Stimulated activated CD8-positive, alpha-beta memory T cell treated with anti-CD3 and anti-CD28 coated beads, Interleukin-7, amount 100 ng/mL, for 48 hours (primary cell): ENCODE data around the gene RAP2A.
A peak's percentile ranks its signal among the peaks of the same experiment; 100 is the strongest.

Experiments
- DNase-seq, 2 donors: peaks; one replicate each; pipeline ENCODE4 v3.0.0-alpha.2; 2020; ENCODE audit warnings: low read depth in 1 of 2; ENCODE audit errors: extremely low read depth in 1 of 2

The RAP2A gene

DNA sequence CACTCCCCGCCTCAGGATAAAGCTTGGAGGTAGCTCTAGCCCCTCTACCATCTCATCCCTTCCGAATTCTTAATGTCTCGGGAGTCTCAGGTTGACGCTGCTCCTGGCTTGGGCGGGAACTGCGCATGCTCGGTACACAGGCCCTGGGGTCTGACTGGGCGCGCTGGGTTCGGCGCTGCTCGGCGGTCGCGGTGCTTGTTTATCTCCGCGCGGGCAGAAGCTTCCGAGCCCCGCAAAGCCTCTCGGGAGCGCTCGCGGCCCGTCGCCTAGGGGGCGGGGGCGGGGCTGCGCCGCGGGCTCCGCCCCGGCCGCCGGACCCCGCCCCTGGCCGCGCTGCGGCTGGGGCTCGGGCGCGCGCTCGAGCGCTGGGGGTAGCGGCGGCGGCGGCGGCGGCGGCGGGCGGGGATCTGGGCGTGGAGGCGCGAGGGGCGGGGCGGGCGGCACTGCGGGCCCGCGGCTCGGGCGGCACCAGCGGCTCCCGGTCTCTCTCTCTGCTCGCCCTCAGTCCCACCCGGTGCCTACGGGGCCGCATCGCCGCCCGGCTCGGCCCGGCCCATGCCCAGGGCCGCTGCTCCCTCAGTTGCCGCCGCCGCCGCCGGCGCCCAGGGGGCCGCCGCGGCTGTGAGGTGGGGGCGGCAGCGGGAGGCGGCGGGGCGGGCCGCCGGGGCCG is at the start of gene RAP2A:
TSS of gene RAP2A (plus strand) at position 443 of the 670 bp plus-strand sequence. CDS start 302 bp downstream, outside the sequence.
- peak; percentile 77 to 88 for DNase-seq

DNA sequence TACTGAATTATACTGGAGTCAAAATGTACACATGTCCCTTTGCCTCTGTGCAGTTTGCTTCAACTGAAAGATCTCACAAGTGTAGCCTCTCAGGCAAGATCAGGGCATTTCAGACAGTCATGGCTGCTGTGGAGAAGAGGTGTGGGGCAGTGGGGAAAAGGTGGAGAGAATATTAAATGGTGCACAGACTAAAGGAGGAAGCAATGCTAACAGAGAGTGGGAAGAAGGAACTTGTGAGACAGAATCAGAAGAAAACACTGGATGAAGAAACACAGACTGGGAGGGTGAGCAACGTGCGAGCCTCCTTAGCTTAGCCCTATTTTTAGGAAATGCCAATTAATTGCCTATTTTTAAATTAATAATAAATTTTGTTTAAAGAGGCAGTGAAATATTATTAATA is 49.6 kb upstream of the RAP2A start:
- DNase-seq, result no peak

DNA sequence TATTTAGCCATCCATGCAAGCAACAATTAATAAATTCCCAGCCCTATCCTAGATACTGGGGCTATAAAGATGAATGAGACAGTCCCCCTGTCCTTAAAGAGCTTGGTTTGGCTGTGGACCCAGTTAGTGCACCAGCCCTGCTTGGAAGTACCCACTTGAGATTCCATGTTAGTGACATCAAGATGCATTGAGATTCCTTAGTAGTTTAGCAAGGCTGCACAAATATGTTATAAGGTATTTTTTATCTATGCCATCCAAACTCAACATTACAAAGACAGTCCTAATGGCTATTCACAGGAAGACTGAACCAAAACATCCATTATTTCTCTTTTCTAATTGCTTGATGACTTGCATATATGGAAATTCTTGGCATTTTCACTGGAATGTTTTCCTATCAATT is 48.8 kb upstream of the RAP2A start:
- no peak for DNase-seq

DNA sequence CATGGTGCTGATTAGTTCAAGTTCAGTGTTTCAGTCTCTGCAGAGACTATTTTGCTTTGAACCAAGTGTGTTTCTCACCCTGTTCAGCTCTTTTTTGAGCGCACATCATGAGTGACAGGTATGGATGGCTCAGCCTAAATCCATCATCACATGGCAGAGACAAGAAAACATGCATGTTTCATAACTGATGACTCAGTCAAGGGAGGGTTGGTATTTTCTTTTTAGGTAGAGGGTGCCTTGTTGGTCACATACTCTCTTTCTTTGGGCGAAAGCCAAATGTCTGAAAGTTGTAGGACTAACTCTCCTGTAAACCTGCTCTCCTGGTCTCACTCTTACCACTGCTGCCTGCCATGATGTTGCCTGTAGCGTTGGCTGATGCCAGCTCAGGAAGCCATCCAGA is 48.1 kb upstream of the RAP2A start:
- DNase-seq, result no peak

DNA sequence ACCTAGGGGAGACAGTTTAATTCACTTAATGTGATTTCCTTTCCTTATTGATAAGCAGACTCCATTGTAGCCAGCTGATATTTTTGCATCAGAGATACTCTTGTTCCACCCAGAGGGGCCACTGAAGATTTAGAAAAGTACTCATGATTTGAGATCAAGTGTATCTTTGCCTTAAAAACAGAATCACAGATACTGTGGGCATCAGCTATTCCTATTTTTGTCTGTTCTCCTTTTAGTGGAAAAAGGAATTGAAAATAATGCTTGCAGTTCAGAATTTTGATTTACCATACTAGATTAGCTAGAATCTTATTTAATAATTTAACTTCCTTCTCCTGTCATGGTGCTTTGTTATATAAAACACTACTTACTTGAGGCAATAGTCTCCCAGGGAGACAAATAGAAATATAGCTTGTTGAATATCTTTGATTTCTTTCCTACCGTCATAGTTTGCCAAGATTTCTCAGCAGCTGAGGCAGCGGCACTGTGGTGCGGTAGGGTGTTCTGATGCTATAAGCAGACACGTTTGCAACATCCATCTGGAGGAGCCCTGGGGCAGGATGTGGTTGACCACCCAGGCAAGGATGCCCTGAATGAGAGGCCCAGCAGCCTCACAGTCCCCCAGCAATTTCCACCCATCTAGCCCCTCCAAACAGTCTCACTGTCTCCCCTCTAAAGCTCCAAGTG is 47.0 kb upstream of the RAP2A start:
- peak in 1 of 2 donors; percentile 14 for DNase-seq

DNA sequence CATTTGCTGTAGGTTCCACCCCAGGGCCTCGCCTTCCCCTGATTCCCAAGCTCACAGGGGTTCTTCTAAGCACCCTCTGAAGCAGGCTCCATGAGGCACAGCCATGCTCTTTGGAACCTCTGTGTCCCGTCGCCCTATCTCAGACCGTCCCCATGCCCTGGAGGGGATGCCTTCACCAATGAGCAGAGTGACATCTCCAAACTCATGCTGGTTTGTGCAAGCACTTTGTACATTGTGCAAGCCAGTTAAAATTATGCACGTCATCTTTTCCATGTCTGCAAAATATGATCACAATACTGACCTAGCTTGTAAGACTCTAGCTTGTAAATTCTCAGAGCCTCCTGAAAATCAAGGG is 46.5 kb upstream of the RAP2A start:
- DNase-seq, result no peak

DNA sequence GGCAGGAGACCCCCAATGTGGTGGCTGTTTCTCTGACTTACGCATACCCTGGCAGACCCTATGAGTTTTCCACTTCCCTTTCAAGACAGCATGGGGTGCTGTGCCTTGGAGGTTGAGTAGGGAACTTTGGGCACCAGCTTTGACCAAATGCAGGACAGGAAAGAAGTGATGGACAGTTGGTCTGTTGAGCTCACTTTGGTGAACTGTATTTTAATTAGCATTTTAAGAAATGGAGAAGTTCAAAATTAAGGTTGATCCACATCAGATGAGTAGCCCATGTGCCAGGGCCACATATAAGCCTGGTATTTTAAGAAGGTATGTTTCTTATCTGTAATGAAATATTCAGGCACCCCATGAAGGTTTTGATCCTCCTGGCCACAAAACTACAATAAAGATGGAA is 46.1 kb upstream of the RAP2A start:
- no peak for DNase-seq

DNA sequence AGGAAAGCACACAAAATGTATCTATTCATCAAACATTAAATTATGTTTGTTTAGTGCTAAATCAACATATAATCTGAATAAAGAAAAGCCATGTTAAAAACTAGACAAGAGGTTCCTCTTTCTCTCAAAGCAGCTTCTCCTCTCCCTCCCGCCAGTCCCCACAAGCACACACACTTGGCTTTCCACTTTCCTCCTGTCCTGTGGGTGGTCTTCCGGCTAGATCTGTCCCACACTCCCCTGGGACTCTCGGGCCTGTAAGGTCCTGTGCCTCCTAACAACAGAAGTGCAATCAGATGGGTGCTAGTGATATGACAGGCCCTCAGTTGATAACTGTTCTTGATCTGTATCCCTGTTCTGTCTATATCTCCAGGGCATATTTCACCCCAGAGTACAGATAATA is 45.6 kb upstream of the RAP2A start:
- no peak for DNase-seq

DNA sequence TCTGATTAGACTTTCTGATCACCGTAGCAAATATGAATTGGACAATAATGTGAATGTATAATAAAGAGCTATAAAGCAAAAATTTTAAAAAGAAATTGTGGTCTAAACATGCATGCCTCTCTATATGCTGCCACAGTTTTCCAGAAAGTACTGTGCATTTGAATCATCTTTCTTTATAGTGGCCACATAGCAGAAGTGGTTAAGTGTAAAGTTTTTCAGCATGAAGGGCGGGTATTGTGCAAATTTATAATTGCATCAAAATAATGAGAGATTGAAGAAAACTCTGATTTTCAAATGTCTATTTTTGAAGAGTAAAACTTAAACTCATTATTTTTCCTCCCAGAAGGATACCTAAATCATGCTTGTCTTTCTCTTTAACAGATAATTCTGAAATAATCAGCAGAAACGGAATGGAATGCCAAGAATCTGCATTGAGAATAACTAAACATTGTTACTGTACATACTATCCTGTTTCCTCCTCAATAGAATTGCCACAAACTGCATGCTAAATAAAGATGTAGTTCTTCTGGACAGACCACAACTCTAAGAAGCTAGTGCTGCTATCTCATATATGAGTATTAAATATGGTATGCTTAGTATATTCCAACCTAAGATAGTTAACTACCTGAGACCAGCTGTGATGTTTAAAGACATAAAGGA is 42.9 kb upstream of the RAP2A start:
- no peak for DNase-seq

DNA sequence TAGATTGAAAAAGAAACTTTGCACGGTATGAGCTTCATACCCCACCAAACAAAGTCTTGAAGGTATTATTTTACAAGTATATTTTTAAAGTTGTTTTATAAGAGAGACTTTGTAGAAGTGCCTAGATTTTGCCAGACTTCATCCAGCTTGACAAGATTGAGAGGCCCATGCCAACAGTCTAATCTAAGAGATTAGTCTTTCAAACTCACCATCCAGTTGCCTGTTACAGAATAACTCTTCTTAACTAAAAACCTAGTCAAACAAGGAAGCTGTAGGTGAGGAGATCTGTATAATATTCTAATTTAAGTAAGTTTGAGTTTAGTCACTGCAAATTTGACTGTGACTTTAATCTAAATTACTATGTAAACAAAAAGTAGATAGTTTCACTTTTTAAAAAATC is 41.9 kb upstream of the RAP2A start:
- DNase-seq, result no peak

DNA sequence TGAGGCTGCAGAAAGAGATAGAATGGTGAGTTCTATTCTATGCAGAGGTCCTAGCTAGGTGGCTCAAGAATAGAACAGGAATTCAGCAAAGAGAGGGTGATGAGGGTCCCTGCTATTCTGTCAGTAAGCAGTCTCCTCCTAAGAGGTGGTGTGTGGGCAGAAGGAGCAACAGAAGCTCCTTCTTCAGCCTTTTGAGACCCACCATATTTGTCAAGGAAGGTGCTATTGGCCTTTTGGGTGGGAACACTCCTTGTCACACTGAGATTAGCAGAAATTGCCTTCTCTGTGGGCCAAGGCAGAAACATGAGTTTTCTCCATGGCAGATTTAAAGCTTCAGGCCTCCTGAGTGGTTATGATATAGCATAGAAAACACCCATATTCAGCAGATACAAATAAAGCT is 39.4 kb upstream of the RAP2A start:
- DNase-seq, result no peak

DNA sequence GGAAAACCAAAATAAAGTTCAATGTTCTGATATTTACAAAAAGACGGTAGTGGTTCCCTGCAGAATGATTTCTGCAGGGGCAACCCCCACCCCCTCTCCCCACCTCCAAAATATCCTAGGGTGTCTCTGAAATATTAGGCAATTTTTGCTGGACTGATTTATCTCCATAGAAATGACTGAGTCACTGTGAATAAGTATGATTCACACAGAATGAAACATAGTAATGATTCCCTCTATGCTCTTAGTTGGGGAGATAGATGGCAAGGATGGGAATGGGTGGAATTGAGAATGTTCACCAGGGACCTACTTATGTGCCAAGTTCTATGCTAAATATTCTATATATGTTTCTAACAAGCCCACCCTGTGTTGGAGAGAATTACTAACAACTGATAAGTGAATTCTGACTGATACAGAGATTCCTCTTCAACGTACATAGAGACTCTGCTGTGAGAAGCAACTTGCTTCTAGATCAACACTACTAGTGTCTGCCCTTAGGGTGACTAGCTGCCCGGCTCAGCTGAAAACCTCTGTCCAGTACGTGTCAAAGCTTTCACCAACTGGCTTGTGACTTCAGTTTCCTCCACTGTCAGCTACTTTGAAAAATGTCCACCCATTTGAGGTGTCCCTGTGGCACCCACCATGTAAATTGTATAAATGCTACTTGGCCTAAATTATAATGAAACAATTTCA is 38.4 kb upstream of the RAP2A start:
- no peak for DNase-seq

DNA sequence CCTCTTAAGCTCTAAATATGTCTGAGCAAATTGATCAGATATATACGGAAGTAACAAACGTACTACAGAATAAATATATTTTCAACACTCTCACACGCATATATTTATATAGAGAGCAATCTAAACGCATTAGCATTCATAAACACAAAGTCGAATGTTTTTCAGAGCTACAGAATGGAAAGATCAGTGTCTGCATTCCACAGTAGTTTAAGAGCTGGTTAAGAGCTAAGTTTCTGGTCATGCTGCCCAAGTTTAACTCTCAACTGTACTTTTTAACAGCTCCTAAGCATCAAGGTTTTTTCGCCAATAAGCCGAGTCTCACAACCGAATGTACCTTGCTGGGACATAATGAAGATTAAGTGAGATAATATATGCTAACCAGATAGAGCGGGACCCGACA is 36.7 kb upstream of the RAP2A start:
- DNase-seq, result no peak

DNA sequence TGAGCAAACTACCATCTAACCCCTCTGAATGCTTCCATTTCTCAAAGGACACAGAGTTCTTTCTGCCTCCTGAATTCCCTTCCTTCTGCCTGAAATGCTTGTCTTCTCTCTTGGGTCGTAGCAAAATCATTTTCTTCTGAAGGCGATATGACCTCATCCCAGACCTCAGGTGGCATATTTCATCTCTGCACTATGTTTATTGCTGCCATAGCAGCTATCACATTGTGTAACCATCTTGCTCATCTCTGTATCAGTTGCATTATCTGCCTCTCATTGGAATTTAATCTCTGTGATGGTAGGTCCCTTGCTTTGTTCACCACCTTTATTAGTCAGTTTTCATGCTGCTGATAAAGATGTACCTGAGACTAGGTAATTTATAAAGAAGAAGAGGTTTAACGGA is 32.5 kb upstream of the RAP2A start:
- no peak for DNase-seq

DNA sequence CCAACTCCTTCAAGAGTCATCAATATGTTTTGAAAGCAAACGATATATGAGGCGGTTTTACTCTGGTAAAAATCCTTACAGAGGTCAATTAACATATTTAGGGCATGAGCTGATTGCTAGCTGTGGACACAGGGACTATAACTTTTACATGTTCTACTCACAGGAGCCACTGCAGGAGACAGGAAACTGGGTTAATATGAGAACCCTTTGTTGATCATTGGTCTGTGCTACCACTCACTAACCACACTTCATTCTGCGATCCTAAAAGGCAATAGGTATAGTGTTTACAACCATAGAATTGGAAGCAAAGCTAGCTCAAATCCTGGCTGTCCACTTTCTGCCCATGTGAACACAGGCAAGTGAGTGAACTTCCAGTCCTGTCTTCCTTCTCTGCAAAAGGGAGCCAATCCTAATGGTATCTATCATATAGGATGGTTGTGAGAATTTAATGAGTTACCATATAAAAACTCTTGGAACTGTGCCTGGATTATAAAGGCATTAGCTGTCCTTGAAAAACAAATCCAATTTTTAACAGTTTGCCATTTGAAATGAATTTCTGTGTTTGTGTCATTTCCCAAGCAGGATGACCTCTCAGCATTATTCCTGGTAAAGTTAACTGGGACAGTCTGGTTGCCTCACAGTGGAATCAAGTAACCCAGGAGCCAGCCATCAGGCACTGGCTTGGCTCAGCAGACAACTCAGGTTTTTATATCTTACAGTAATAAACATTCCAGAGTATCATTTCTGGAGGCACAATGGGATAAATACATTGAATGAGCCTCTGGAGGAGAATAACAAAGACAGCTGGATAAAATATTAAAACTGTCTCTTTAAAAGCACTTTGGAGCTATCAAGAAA is 29.8 kb upstream of the RAP2A start:
- DNase-seq, result no peak

DNA sequence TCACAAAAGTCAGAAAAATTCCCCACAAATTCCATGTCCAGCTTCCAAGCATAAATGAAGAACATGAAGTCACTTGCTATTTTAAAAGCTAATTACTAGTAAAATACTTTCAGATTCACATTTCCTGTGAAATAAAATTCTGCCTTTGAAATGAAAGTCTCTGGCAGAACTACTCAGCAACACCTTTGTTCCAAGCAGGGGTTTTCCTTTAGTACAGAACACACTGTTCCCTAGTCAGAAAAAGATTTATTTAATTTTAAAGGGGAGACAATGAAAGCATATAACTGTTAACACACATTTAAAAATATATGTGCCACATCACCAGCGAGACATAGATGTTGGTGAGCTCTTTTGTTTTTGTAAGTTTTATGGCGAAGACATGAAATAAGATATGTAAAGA is 26.4 kb upstream of the RAP2A start:
- no peak for DNase-seq

DNA sequence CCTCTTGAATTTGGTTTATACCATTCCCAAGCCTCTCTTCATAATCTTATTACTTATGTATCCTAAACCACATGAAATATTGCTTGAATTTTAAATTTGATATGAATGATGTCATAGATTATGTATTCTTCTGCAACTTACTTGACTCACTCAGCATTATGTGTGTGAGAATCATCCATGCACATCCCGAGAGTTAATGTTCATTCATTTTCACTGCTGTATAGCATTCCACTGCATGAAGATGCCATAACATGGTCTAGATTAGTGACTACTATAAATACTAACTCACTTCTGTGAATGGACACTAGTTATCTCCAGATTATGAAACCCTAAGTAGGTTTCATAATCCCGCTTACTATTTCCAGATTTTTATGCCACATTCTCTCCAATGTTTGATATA is 25.0 kb upstream of the RAP2A start:
- DNase-seq, result no peak

DNA sequence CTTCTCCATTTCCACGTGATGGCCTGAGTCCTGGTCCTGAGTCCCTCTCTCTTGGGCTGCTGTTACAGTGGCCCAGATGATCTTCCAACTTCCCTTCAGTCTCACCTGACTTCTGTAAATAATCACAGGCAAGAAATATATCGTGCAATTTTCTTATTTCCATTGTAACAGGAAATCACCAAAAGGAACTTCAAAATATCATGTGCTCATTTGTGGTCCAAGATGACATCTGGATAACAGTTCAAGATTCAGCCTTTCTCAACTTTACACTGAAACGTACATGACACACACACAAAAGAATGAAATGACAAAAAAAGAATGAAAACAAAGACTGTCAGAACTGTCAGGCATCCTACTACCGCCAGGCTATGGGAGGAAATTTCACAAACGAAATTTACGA is 22.0 kb upstream of the RAP2A start:
- no peak for DNase-seq

DNA sequence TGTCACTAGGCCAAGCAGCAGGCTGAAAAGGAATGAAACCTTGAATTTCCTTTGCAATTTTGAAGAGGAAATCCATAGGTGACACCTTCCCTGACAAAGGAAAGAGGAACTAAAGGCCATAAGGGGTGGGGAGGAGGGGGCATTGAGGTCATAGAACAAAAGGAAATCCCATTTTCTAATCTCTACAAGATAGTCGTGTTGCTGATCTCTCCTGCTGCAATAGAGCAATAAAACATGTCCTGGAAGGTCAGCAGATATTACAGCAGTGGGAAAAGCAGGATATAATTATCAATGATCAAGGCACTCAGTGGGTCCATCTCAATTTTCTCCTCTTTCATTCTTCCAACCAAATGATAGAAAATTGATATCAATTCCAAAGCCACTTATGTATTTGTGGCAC is 20.3 kb upstream of the RAP2A start:
- DNase-seq, result no peak

DNA sequence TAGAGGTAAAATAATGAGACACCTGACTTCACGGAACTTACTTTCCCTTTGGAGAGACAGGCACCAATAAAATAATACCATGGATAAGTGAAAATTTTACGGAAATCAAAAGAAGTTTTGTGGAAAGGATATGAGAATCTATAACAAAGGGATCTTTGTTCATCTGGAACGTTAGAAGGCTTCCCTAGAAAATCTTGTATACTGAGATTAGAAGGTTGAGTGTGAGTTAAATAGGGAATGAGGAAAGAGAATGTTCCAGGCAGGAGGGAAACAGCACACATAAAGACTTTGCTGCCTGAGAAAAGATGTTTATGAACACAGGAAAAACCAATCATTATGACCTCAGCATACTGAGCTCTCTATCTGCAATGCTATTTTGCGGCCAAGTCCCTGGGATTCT is 19.6 kb upstream of the RAP2A start:
- no peak for DNase-seq

DNA sequence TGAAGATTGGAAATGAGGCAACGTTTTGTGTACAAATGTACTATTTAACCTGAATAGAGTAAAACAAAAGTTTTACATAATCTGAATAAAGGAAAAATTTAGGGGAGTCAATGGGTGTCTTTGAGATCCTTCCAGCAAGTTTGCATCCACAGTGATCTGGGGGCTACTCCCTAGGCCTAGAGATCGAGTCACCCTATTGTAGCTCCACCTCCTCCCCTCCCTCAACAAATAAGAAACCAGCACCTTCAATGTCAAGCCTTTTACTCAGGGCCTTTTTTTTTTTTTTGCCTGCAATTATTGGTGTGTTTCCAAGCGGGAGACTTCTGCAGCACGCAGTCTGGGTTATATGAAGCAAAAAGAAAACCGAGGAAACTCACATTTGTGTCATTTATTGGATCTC is 16.3 kb upstream of the RAP2A start:
- no peak for DNase-seq
